ENCODE results near the gene KCNJ10. TPM values are rescaled to one million over a fixed set of nuclear protein-coding genes. Genes with fewer than 3 reads are reported as not detected.

Gene KCNJ10
- total RNA-seq, 1 experiment from 2014 or later: 0.08 TPM

GRCh38 chr1:160086456-160086892, 16.5 kb upstream of the KCNJ10 start:
- CTCF ChIA-PET: interaction anchor here (1.6 to 1.9 kb wide), 2 partner anchors 29 to 40 kb away, joined by 6 to 13 read pairs; no protein-coding TSS in a partner anchor
- no peak overlapping the region for H3K27ac ChIP-seq (ENCODE audit: low read length)

More at GRCh38 chr1:160086456-160086892, 16.5 kb upstream of the KCNJ10 start:
- no peaks in the 10 kb centered on the region for H3K9me3 ChIP-seq (ENCODE audit: control insufficient read depth, insufficient read depth, low read depth, low read length)
- POLR2A ChIA-PET: no interaction called here
- no peak for DNase-seq (ENCODE audit: low read depth, low spot score)
- in situ Hi-C loops (cut with HindIII; ENCODE audit: low pct_unique_long_range_greater_than_20kb, low sequenced_read_pairs) (no loop called here), intact Hi-C loops (cut with micrococcal nuclease; ENCODE audit: unreplicated experiment) (no loop called here)
- no peak overlapping the region for H3K4me3 ChIP-seq (ENCODE audit: low read depth in 2 of 2, low read length in 2 of 2)
- TF ChIP-seq CTCF (IDR thresholded peaks at IDR 0.05) (no peak), SIN3A (IDR thresholded peaks at IDR 0.05; ENCODE audit: borderline replicate concordance, insufficient read depth, low read depth, low read length) (no peak), REST (IDR thresholded peaks at IDR 0.05; ENCODE audit: insufficient read depth in 1 of 2, low read depth in 2 of 2, low read length in 1 of 2) (no peak), TCF7L2 (IDR thresholded peaks at IDR 0.05; ENCODE audit: low read depth, low read length) (no peak), POLR2AphosphoS5 (IDR thresholded peaks at IDR 0.05; ENCODE audit: low read depth, low read length) (no peak)
- H3K4me1 ChIP-seq (ENCODE audit: control insufficient read depth, insufficient read depth, low read length): no peaks in the 10 kb centered on the region
- BruUV-seq (replicated peaks): no TSS peak
- no peak for ATAC-seq
- peaks cover 18% of the 10 kb centered on the region for H3K27me3 ChIP-seq (ENCODE audit: control insufficient read depth, insufficient read depth, low read length)
- H3K36me3 ChIP-seq (ENCODE audit: control insufficient read depth, insufficient read depth, low read length): no peaks in the 10 kb centered on the region
